RWPE2 (cell line): Measurements from ENCODE around the gene CDK12.

Source experiments
- ATAC-seq: fragments of 200-7000 bp; cut with Tn5 transposase; 3 replicates; pipeline ENCODE4 v1.9.1; 2021; ENCODE audit warnings: low read depth
- DNase-seq: peaks from one replicate; pipeline ENCODE4 v3.0.0-alpha.2; 2020; ENCODE audit warnings: low spot score
- H3K27ac ChIP-seq: fragments of 450-650 bp; 2 replicates; pipeline ENCODE4 v1.5.1; 2017; ENCODE audit warnings: mild to moderate bottlenecking; ENCODE audit not compliant: poor library complexity, severe bottlenecking
- H3K27me3 ChIP-seq: fragments of 250-450 bp; sonication (Bioruptor Pico); 2 replicates; pipeline ENCODE4 v1.5.1; 2021; ENCODE audit warnings: mild to moderate bottlenecking, moderate library complexity; ENCODE audit not compliant: insufficient read depth, poor library complexity, severe bottlenecking
- H3K36me3 ChIP-seq: fragments of 250-450 bp; sonication (Bioruptor Pico); 2 replicates; pipeline ENCODE4 v1.5.1; 2020; ENCODE audit warnings: low read depth, mild to moderate bottlenecking, moderate library complexity
- H3K4me1 ChIP-seq: fragments of 250-450 bp; sonication (Bioruptor Pico); 2 replicates; pipeline ENCODE4 v1.5.1; 2021; ENCODE audit warnings: mild to moderate bottlenecking, moderate library complexity; ENCODE audit not compliant: insufficient read depth, poor library complexity, severe bottlenecking
- H3K4me3 ChIP-seq: fragments of 250-450 bp; sonication (Bioruptor Pico); 2 replicates; pipeline ENCODE4 v1.5.1; 2021; ENCODE audit warnings: mild to moderate bottlenecking, moderate library complexity; ENCODE audit not compliant: severe bottlenecking
- H3K9me3 ChIP-seq: fragments of 250-450 bp; sonication (Bioruptor Pico); 2 replicates; pipeline ENCODE4 v1.5.1; 2021; ENCODE audit warnings: mild to moderate bottlenecking, moderate library complexity; ENCODE audit not compliant: severe bottlenecking
- CTCF ChIP-seq: fragments of 450-650 bp; IDR thresholded peaks from one replicate; pipeline ENCODE4 v1.5.1; 2017; ENCODE audit warnings: mild to moderate bottlenecking, moderate library complexity; ENCODE audit not compliant: poor library complexity, severe bottlenecking

Gene CDK12

GRCh38 chr17:39447561-39447960, 13.7 kb upstream of the CDK12 start:
- H3K9me3 ChIP-seq, result no peaks in the 10 kb centered on the region
- peaks cover 56% of the 10 kb centered on the region for H3K36me3 ChIP-seq
- no peaks in the 10 kb centered on the region for H3K27me3 ChIP-seq
- no peak for ATAC-seq
- no peak for TF ChIP-seq CTCF
- H3K27ac ChIP-seq, result no peak overlapping the region
- H3K4me1 ChIP-seq, result peaks cover 2% of the 10 kb centered on the region
- no peak for DNase-seq
- no peak overlapping the region for H3K4me3 ChIP-seq

GRCh38 chr17:39450051-39450450, 11.2 kb upstream of the CDK12 start:
- Histone ChIP-seq H3K4me3 (peak overlapping the region; percentile 71), H3K27ac (no peak overlapping the region), H3K9me3 (no peaks in the 10 kb centered on the region), H3K27me3 (no peaks in the 10 kb centered on the region), H3K4me1 (peaks cover 2% of the 10 kb centered on the region), H3K36me3 (peaks cover 34% of the 10 kb centered on the region)
- ATAC-seq, result no peak
- TF ChIP-seq CTCF, result no peak
- no peak for DNase-seq

GRCh38 chr17:39450847-39451581, 10.3 kb upstream of the CDK12 start, which contains the start of gene MED1:
Gene MED1 (minus strand): TSS chr17:39451263. CDS start chr17:39451062, 201 bp downstream.
- H3K27me3 ChIP-seq, result no peaks in the 10 kb centered on the region
- DNase-seq (peak; percentile 92), ATAC-seq (peak; percentile 98)

GRCh38 chr17:39455919-39456318, 5.4 kb upstream of the CDK12 start:
- TF ChIP-seq CTCF, result no peak
- ATAC-seq (no peak), DNase-seq (no peak)
- Histone ChIP-seq H3K27me3 (no peaks in the 10 kb centered on the region), H3K4me3 (no peak overlapping the region), H3K4me1 (no peaks in the 10 kb centered on the region), H3K27ac (no peak overlapping the region), H3K9me3 (no peaks in the 10 kb centered on the region), H3K36me3 (no peaks in the 10 kb centered on the region)

More at GRCh38 chr17:39450847-39451581, 10.3 kb upstream of the CDK12 start, which contains the start of gene MED1:
- peaks cover 2% of the 10 kb centered on the region for H3K4me1 ChIP-seq
- H3K4me3 ChIP-seq, result peak within 1 kb of the TSS; percentile 71
- H3K27ac ChIP-seq, result peak within 1 kb of the TSS; percentile 50
- H3K36me3 ChIP-seq, result peaks cover 25% of the 10 kb centered on the region
- H3K9me3 ChIP-seq, result no peaks in the 10 kb centered on the region
- no peak for TF ChIP-seq CTCF
